Hepatocyte (in vitro differentiated cells): ENCODE data around the gene MAPK4.

Source experiments
- EZH2 ChIP-seq: fragments of 200-600 bp; sonication (generic); IDR thresholded peaks from 2 replicates; pipeline ENCODE4 v1.6.1; 2016; ENCODE audit warnings: antibody characterized with exemption, mild to moderate bottlenecking, borderline replicate concordance
- EZH2phosphoT487 ChIP-seq: fragments of 200-600 bp; sonication (generic); IDR thresholded peaks from one replicate; pipeline ENCODE4 v1.6.1; 2018; ENCODE audit warnings: antibody characterized with exemption, mild to moderate bottlenecking, low read depth, moderate library complexity; ENCODE audit not compliant: unreplicated experiment, severe bottlenecking
- TF ChIP-seq, protein P1 (sequence below): fragments of 200-600 bp; sonication (generic); IDR thresholded peaks from 2 replicates; pipeline ENCODE4 v1.5.1; 2016; ENCODE audit warnings: antibody characterized with exemption, mild to moderate bottlenecking; ENCODE audit not compliant: poor library complexity

GRCh38 chr18:50622865-50623393 lies 63.0 kb downstream of the MAPK4 start:
- TF ChIP-seq, protein P1, sequence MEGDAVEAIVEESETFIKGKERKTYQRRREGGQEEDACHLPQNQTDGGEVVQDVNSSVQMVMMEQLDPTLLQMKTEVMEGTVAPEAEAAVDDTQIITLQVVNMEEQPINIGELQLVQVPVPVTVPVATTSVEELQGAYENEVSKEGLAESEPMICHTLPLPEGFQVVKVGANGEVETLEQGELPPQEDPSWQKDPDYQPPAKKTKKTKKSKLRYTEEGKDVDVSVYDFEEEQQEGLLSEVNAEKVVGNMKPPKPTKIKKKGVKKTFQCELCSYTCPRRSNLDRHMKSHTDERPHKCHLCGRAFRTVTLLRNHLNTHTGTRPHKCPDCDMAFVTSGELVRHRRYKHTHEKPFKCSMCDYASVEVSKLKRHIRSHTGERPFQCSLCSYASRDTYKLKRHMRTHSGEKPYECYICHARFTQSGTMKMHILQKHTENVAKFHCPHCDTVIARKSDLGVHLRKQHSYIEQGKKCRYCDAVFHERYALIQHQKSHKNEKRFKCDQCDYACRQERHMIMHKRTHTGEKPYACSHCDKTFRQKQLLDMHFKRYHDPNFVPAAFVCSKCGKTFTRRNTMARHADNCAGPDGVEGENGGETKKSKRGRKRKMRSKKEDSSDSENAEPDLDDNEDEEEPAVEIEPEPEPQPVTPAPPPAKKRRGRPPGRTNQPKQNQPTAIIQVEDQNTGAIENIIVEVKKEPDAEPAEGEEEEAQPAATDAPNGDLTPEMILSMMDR, result no peak
- TF ChIP-seq EZH2phosphoT487, result no peak
- TF ChIP-seq EZH2, result no peak
